ENCODE data around the gene MAN1B1. TPM values are rescaled to one million over a fixed set of nuclear protein-coding genes. Genes with fewer than 3 reads are reported as not detected.

The MAN1B1 gene
- total and polyA plus RNA-seq, 2 of the 4 experiments (the other 2 are of a cell fraction) = 28.7 to 55.1 TPM

GRCh38 chr9:137085920-137086530 lies 760 bp upstream of the MAN1B1 start:
- dilution Hi-C loops (cut with HindIII; ENCODE audit: low sequenced_read_pairs, unreplicated experiment) (no loop called here), intact Hi-C loops (cut with micrococcal nuclease) (loop anchor here (1.0 kb wide), 1 partner anchor 16 kb away; the partner anchor contains the start of gene SAPCD2), in situ Hi-C loops (cut with MboI; ENCODE audit: low sequenced_read_pairs) (no loop called here)
- Histone ChIP-seq H3K79me1 (ENCODE audit: low read depth in 1 of 2, low read length in 2 of 2) (peaks cover 25 to 40% of the 10 kb centered on the region in 2 experiments), H2BK5ac (ENCODE audit: low read depth, low read length, poor library complexity, severe bottlenecking) (peak overlapping the region; percentile 68), H3K18ac (ENCODE audit: low read depth, low read length) (no peak overlapping the region), H2AK5ac (ENCODE audit: low read depth, low read length) (peak overlapping the region; percentile 93), H2BK20ac (ENCODE audit: low read depth, low read length) (no peak overlapping the region), H4K5ac (ENCODE audit: low read depth, low read length) (peak overlapping the region; percentile 31; the same call in 1 of the 2 replicates), H3K9me1 (ENCODE audit: insufficient read depth, low read length) (peaks cover 6% of the 10 kb centered on the region), H4K8ac (ENCODE audit: low read depth in 2 of 2, low read length in 2 of 2) (peak overlapping the region; percentile 67 to 98), H3K4me1 (ENCODE audit: control insufficient read depth, insufficient read depth, low read length) (peaks cover 15% of the 10 kb centered on the region), H3K36me3 (ENCODE audit: control insufficient read depth, insufficient read depth, low read length) (peaks cover 12% of the 10 kb centered on the region; the same call in 1 of the 2 replicates), H3K56ac (ENCODE audit: extremely low read depth, insufficient read depth, low read length) (peak overlapping the region; percentile 58), H3K4me3 (ENCODE audit: insufficient read depth, low read depth, low read length) (peak overlapping the region; percentile 29), H3K4me2 (ENCODE audit: low read depth, low read length) (peak overlapping the region; percentile 52), H4K20me1 (ENCODE audit: insufficient read depth, low read length) (no peaks in the 10 kb centered on the region), H2AK9ac (replicated peaks; ENCODE audit: low read depth, low read length, poor library complexity) (peak overlapping the region; percentile 98), H3K27ac (ENCODE audit: insufficient read depth, low read length) (peak overlapping the region; percentile 46), H3K9me3 (ENCODE audit: control insufficient read depth, insufficient read depth, low read length) (no peaks in the 10 kb centered on the region), H3K23ac (ENCODE audit: low read depth, low read length) (peak overlapping the region; percentile 30; the same call in 1 of the 2 replicates), H2AFZ (replicated peaks; ENCODE audit: low read length, poor library complexity) (peak overlapping the region; percentile 90), H3K14ac (replicated peaks; ENCODE audit: low read depth, low read length) (peak overlapping the region; percentile 24), H4K91ac (ENCODE audit: insufficient read depth, low read depth, low read length) (peak overlapping the region; percentile 73), H3K4ac (ENCODE audit: low read depth, low read length) (peak overlapping the region; percentile 87), H3K9ac (ENCODE audit: low read depth, low read length) (peak overlapping the region; percentile 68), H2BK120ac (ENCODE audit: low read depth, low read length) (peak overlapping the region; percentile 72), H2BK15ac (ENCODE audit: low read depth, low read length) (no peak overlapping the region), H3K27me3 (ENCODE audit: control insufficient read depth, insufficient read depth, low read length) (no peaks in the 10 kb centered on the region)
- DNase-seq (no peak), ATAC-seq (ENCODE audit: low read depth) (peak; percentile 7)
- BruUV-seq (replicated peaks) = no TSS peak
- TF ChIP-seq USF2 (IDR thresholded peaks at IDR 0.05; ENCODE audit: low read depth, low read length) (no peak), RAD21 (IDR thresholded peaks at IDR 0.05; ENCODE audit: low read length) (no peak), BHLHE40 (IDR thresholded peaks at IDR 0.05; ENCODE audit: low read depth, low read length) (no peak), MXI1 (IDR thresholded peaks at IDR 0.05; ENCODE audit: borderline replicate concordance, low read depth, low read length) (no peak), CEBPB (IDR thresholded peaks at IDR 0.05; ENCODE audit: low read depth, low read length) (no peak), POLR2A (IDR thresholded peaks at IDR 0.05; ENCODE audit: low read depth, low read length) (no peak), MAZ (IDR thresholded peaks at IDR 0.05; ENCODE audit: borderline replicate concordance, low read depth, low read length) (no peak), FOS (IDR thresholded peaks at IDR 0.05; ENCODE audit: low read depth, low read length) (no peak), RFX5 (IDR thresholded peaks at IDR 0.05; ENCODE audit: low read depth, low read length) (no peak), NFE2L2 (IDR thresholded peaks at IDR 0.05; ENCODE audit: low read depth, low read length) (no peak)
- WGBS, 2 experiments (ENCODE audit: extremely low coverage in 2 of 2, insufficient read length in 1 of 2) = 7% methylated on average over 41 of the region's 58 CpGs; no CpG with 5 or more reads in 1 of the 2 experiments
- ChIA-PET POLR2A (ENCODE audit: unreplicated experiment) (interaction anchor here (0.6 kb wide), 1 partner anchor 9 kb away, joined by 4 read pairs; no protein-coding TSS in a partner anchor), CTCF (interaction anchor here (0.9 to 1.0 kb wide), 3 partner anchors 19 to 39 kb away, joined by 3 to 4 read pairs (median 4); no protein-coding TSS in a partner anchor)
